IPS-15b (cell line): Measurements from ENCODE around the gene PARN.
"Not testable (repeated sequence)": the region's sequence is repeated elsewhere in the genome, so short reads cannot be mapped to it uniquely, and the experiment has no call there.

Source experiments
- H3K27me3 ChIP-seq: one replicate; pipeline ENCODE4 v1.6.1; 2013; ENCODE audit warnings: low read length; ENCODE audit not compliant: control insufficient read depth, insufficient read depth
- H3K36me3 ChIP-seq: one replicate; pipeline ENCODE4 v1.6.1; 2013; ENCODE audit warnings: low read length; ENCODE audit not compliant: control insufficient read depth, insufficient read depth
- H3K4me1 ChIP-seq: one replicate; pipeline ENCODE4 v1.6.1; 2013; ENCODE audit warnings: mild to moderate bottlenecking, low read length; ENCODE audit not compliant: control insufficient read depth, insufficient read depth
- H3K4me3 ChIP-seq: one replicate; pipeline ENCODE4 v1.5.1; 2013; ENCODE audit warnings: low read depth, low read length
- H3K9ac ChIP-seq: one replicate; pipeline ENCODE4 v1.6.1; 2013; ENCODE audit warnings: low read depth, mild to moderate bottlenecking, low read length
- H3K9me3 ChIP-seq: one replicate; pipeline ENCODE4 v1.6.1; 2013; ENCODE audit warnings: mild to moderate bottlenecking, low read length; ENCODE audit not compliant: control insufficient read depth, insufficient read depth

PARN gene

DNA sequence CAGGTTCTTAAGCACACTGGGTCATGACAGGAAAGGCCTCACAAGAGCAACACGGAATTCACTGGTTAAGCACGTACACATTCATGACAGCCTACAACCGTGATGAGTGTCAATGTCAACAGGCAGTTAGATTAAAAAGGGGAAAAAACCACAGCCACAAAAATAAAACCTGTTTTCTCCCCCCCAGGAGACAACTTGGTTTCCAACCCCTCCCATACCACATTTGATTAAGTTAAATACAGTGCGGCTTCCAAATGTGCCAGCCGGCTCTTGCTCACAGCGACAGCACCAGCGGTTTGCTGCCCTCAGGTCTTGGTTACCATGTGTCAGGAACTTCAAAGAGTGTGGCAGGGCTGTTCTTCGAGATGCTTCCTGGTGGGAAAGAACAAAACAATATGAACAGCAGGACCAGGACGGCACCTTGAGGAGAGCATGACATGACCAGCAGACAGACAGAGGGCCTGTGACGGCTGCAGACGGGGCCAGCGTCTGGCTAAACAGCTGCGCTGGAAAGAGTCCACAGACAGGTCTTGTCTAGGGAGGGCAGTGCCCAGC is 193.6 kb downstream of the PARN start:
- H3K36me3 ChIP-seq, result no peaks in the 10 kb centered on the region
- H3K9me3 ChIP-seq, result no peaks in the 10 kb centered on the region
- H3K4me3 ChIP-seq, result no peak overlapping the region
- no peak overlapping the region for H3K9ac ChIP-seq
- no peaks in the 10 kb centered on the region for H3K4me1 ChIP-seq
- no peaks in the 10 kb centered on the region for H3K27me3 ChIP-seq

DNA sequence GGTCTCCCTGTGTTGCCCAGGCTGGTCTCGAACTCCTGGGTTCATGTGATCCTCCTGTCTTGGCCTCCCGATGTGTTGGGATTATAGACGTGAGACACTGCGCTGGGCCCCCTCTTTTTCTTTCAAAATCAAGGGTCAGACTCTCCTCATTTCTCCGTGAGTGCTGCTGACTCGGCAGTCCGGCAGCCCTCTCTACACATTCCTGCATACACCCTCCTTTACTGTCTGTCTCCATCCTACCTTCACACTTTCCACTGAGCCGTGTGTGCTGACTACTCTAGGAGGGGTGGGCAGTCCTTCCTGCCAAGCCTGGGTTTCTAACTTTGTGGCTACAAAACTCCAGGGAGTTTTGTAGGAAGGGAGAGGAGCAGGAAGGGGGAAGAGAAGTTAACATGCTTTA is 195.2 kb downstream of the PARN start:
- Histone ChIP-seq H3K36me3 (no peaks in the 10 kb centered on the region), H3K4me1 (no peaks in the 10 kb centered on the region), H3K4me3 (no peak overlapping the region), H3K9ac (no peak overlapping the region), H3K27me3 (no peaks in the 10 kb centered on the region), H3K9me3 (no peaks in the 10 kb centered on the region)

DNA sequence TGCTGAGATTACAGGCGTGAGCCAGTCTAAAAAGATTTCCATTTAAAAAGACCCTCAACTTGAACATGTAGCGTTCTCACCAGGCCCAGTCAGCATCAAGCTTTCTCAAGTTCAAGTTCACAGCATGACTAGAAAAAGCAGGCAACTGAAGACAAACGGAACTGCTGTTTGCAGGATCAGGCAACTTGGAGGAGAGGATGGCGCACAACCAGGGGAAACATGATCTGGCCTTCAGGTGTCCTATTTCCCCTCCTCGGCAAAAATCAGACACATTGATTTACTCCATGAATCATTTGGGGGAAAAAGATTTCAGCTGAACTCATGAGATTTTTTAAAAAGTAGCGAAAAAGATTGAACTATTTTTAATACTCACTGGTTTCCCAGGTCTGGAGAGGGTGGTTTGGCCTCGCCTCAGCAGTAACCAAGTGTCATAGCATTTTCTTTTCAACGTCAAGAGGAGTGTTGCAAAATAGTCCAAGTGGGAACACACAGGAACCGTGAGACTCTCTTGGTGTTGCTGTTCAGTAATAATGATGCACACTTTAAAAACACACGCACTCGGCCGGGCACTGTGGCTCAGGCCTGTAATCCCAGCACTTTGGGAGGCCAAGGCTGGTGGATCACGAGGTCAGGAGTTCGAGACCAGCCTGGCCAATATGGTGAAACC is 201.0 kb downstream of the PARN start:
- not testable (repeated sequence) for H3K4me1 ChIP-seq, H3K9ac ChIP-seq, H3K36me3 ChIP-seq, H3K4me3 ChIP-seq, H3K27me3 ChIP-seq, H3K9me3 ChIP-seq

DNA sequence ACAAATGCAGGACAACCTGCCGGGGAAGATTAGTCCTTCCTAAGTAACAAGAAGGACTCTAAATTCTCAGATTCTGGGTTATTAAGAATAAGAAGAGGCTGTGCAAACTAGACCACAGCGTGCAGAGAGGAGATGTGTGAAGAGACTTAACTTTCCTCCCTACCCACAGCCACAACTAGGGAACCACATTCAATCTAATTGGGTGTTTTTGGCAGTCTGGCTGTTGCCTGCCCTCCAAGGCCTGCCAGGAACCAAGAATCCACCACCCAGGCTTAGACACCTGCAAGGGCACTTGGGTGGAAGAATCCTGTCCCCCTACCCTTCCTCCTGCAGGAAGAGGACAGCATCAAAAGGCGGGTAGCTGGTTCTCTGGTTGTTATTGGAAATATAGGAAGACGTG is 202.0 kb downstream of the PARN start:
- H3K4me3 ChIP-seq, result no peak overlapping the region
- H3K4me1 ChIP-seq, result no peaks in the 10 kb centered on the region
- H3K9ac ChIP-seq, result no peak overlapping the region
- peaks cover 4% of the 10 kb centered on the region for H3K36me3 ChIP-seq
- H3K27me3 ChIP-seq, result no peaks in the 10 kb centered on the region
- H3K9me3 ChIP-seq, result no peaks in the 10 kb centered on the region

GRCh38 chr16:14427371-14427948 is 202.6 kb downstream of the PARN start:
- H3K27me3 ChIP-seq, result no peaks in the 10 kb centered on the region

GRCh38 chr16:14424595-14424994 is 205.5 kb downstream of the PARN start:
- no peaks in the 10 kb centered on the region for H3K9me3 ChIP-seq
- no peak overlapping the region for H3K9ac ChIP-seq
- H3K4me3 ChIP-seq, result no peak overlapping the region
- peaks cover 4% of the 10 kb centered on the region for H3K36me3 ChIP-seq
- no peaks in the 10 kb centered on the region for H3K4me1 ChIP-seq
- H3K27me3 ChIP-seq, result no peaks in the 10 kb centered on the region

More at GRCh38 chr16:14427371-14427948, 202.6 kb downstream of the PARN start:
- Histone ChIP-seq H3K9ac (no peak overlapping the region), H3K4me3 (no peak overlapping the region), H3K36me3 (peaks cover 4% of the 10 kb centered on the region), H3K4me1 (no peaks in the 10 kb centered on the region), H3K9me3 (no peaks in the 10 kb centered on the region)

- H3K4me3 ChIP-seq, result no peak overlapping the region
- H3K36me3 ChIP-seq, result peaks cover 4% of the 10 kb centered on the region
- no peaks in the 10 kb centered on the region for H3K4me1 ChIP-seq
- no peaks in the 10 kb centered on the region for H3K27me3 ChIP-seq
- no peak overlapping the region for H3K9ac ChIP-seq
- H3K9me3 ChIP-seq, result no peaks in the 10 kb centered on the region
Measured at GRCh38 chr16:14423344-14423743, 206.7 kb downstream of the PARN start.

DNA sequence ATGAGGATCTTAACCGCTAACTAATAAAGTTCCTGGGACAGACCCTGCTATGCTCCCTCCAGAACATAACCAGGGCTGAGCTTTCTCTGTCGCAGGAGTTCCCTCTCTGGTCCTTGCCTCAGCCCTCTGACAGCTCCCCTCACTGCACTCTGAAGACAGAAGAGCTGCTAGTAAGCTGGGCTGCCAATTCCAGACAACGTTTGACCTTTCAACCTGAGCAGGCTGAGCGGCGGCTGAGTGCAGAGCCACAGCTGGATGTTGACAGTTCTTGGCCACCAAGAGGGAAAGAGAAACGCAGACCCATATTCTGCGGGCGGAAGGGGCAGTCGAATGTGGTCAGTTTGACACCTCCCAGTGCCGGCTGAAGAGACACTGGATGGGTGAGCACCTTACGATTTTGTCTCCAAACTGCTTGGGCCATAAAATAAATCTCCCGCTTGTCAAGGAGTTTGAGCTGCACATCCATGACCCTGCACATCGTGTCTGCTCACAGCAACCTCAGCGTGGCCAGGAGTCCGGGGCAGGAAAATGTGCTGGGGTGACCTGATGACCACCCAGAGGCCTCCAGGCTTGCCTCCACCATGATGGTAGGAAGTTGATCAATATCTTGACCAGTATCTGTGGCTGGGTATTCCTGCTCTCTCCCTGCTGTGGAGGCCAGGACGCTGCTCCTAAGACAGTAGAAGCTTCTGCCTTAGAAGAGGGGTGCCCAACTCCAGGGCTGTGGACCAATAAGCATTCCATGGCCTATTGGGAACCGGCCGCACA is 209.2 kb downstream of the PARN start:
- Histone ChIP-seq H3K36me3 (no peaks in the 10 kb centered on the region), H3K9me3 (no peaks in the 10 kb centered on the region), H3K9ac (no peak overlapping the region), H3K27me3 (no peaks in the 10 kb centered on the region), H3K4me1 (no peaks in the 10 kb centered on the region), H3K4me3 (no peak overlapping the region)

GRCh38 chr16:14420243-14420642 is 209.8 kb downstream of the PARN start:
- not testable (repeated sequence) for H3K36me3 ChIP-seq, H3K4me3 ChIP-seq, H3K9ac ChIP-seq, H3K27me3 ChIP-seq, H3K4me1 ChIP-seq, H3K9me3 ChIP-seq

DNA sequence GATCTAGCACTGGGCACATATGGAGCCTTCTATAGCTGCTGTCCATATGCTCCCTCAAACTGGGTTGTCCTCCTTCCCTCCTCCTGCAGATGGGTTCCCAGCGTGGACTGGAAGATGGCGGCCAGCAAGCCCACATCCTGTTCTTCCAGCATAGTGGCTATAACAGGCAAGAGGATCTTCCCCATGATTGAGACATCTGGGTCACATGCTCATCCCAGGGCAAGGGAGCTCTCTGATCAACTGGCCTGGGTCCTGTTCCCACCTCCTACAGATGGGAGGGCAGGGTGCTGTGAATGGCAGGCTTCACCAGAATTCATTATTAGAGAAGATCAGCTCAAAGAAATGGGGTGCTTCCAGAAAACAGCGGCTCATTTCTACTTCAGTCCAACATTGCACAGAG is 210.2 kb downstream of the PARN start:
- H3K36me3 ChIP-seq, result no peaks in the 10 kb centered on the region
- H3K9ac ChIP-seq, result no peak overlapping the region
- H3K4me3 ChIP-seq, result no peak overlapping the region
- no peaks in the 10 kb centered on the region for H3K4me1 ChIP-seq
- H3K9me3 ChIP-seq, result no peaks in the 10 kb centered on the region
- no peaks in the 10 kb centered on the region for H3K27me3 ChIP-seq

DNA sequence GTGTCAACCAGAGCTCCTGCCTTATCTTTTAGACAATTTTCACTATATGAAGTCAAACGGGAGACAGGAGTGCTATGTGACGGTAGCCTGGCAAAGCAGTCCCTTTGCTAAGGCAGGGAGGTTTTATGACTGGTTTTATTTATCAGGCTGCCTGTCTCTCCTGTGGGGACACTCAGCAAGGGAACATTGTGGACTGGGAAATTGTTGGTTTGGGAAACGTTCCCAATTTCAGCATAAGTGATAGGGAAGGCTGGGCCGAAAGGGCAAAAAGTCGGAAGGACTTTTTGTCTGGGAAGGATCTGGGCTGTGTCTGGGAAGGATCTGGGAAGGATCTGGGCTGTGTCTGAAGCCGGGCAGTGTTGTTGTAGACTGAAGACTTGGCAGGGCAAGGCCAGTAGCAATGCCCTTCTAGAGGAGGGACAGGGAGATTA is 211.2 kb downstream of the PARN start:
- Histone ChIP-seq H3K36me3 (no peaks in the 10 kb centered on the region), H3K4me3 (no peak overlapping the region), H3K4me1 (no peaks in the 10 kb centered on the region), H3K9me3 (no peaks in the 10 kb centered on the region), H3K9ac (no peak overlapping the region), H3K27me3 (no peaks in the 10 kb centered on the region)

DNA sequence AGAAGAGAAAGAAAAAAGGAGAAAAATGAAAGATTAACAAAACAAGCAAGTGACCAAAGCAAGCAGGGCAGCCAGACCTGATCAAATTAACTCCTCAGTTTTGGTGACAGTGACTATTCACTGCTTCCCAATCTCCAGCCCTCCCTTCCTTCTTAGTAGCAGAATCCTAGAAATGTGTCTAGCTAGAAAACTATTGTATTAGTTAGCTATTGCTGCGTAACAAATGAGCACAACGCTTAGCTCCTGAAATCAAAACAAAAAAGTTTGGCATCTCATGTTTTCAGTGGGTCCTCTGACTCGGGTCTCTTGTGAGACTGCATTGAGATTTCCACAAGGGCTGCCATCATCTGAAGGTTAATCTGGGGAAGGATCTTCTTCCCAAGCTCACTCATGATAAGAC is 213.9 kb downstream of the PARN start:
- no peaks in the 10 kb centered on the region for H3K36me3 ChIP-seq
- H3K27me3 ChIP-seq, result no peaks in the 10 kb centered on the region
- H3K9me3 ChIP-seq, result no peaks in the 10 kb centered on the region
- no peak overlapping the region for H3K4me3 ChIP-seq
- no peaks in the 10 kb centered on the region for H3K4me1 ChIP-seq
- no peak overlapping the region for H3K9ac ChIP-seq
